HG03196 (cell line): ENCODE results near the gene USP30.
"Not testable (repeated sequence)": the region's sequence is repeated elsewhere in the genome, so short reads cannot be mapped to it uniquely, and the experiment has no call there.

Source experiments
- ATAC-seq: cut with Tn5 transposase; IDR thresholded peaks from one replicate; pipeline ENCODE4 v1.9.1; 2021; ENCODE audit not compliant: unreplicated experiment

USP30 gene

GRCh38 chr12:109049794-109050193, 2.6 kb upstream of the USP30 start:
- ATAC-seq, result not testable (repeated sequence)

- ATAC-seq, result no peak
Measured at GRCh38 chr12:109052097-109052413, 321 bp upstream of the USP30 start.

- no peak for ATAC-seq
Measured at GRCh38 chr12:109053382-109054123, 1.2 kb downstream of the USP30 start.

- ATAC-seq, result not testable (repeated sequence)
Measured at GRCh38 chr12:109054124-109054513, 1.7 kb downstream of the USP30 start.

GRCh38 chr12:109054520-109054919, 2.1 kb downstream of the USP30 start:
- no peak for ATAC-seq

- no peak for ATAC-seq
Measured at GRCh38 chr12:109056891-109057290, 4.5 kb downstream of the USP30 start.

- no peak for ATAC-seq
Measured at GRCh38 chr12:109057376-109057775, 5.0 kb downstream of the USP30 start.

GRCh38 chr12:109058773-109059172, 6.4 kb downstream of the USP30 start:
- no peak for ATAC-seq

- ATAC-seq, result no peak
Measured at GRCh38 chr12:109064143-109064542, 11.8 kb downstream of the USP30 start.

- no peak for ATAC-seq
Measured at GRCh38 chr12:109065154-109065852, 12.9 kb downstream of the USP30 start.

GRCh38 chr12:109065853-109066193, 13.4 kb downstream of the USP30 start:
- ATAC-seq, result no peak

- no peak for ATAC-seq
Measured at GRCh38 chr12:109069307-109070271, 17.2 kb downstream of the USP30 start.

GRCh38 chr12:109074866-109075265, 22.5 kb downstream of the USP30 start:
- ATAC-seq, result no peak

GRCh38 chr12:109082751-109083150, 30.4 kb downstream of the USP30 start:
- no peak for ATAC-seq

- ATAC-seq, result no peak
Measured at GRCh38 chr12:109084425-109084824, 32.0 kb downstream of the USP30 start.

GRCh38 chr12:109085590-109085989, 33.2 kb downstream of the USP30 start:
- no peak for ATAC-seq

- ATAC-seq, result no peak
Measured at GRCh38 chr12:109087250-109087649, 34.9 kb downstream of the USP30 start.

GRCh38 chr12:109088818-109089217, 36.4 kb downstream of the USP30 start:
- no peak for ATAC-seq

- no peak for ATAC-seq
Measured at GRCh38 chr12:109089683-109090082, 37.3 kb downstream of the USP30 start.

- ATAC-seq, result no peak
Measured at GRCh38 chr12:109092497-109093021, 40.2 kb downstream of the USP30 start.
